Psoas muscle (tissue), 8 donors: ENCODE results near the gene PRND. TPM values are rescaled to one million over a fixed set of nuclear protein-coding genes. Genes with fewer than 3 reads are reported as not detected.
A peak's percentile ranks its signal among the peaks of the same experiment; 100 is the strongest.
"Not testable (repeated sequence)": the region's sequence is repeated elsewhere in the genome, so short reads cannot be mapped to it uniquely, and the experiment has no call there.

Experiments
- ATAC-seq, 4 donors: fragments of 200-7000 bp; cut with Tn5 transposase; one replicate each; pipeline ENCODE4 v1.9.1; 2020; ENCODE audit warnings: moderate library complexity in 3 of 4, mild to moderate bottlenecking in 2 of 4
- DNase-seq, 2 donors: peaks; one replicate each; pipeline ENCODE4 v3.0.0-alpha.2; 2020
- H3K27ac ChIP-seq: fragments of 200-600 bp; one replicate; pipeline ENCODE4 v1.8.0; 2022
- H3K27me3 ChIP-seq, 3 donors: fragments of 200-600 bp in 1 of 3; one replicate each; pipeline versions ENCODE4 v1.6.1 to v1.8.0; 2013 to 2022; ENCODE audit warnings: low read length in 2 of 3, mild to moderate bottlenecking in 2 of 3, moderate library complexity in 1 of 3; ENCODE audit not compliant: insufficient read depth in 3 of 3
- H3K36me3 ChIP-seq, 2 donors: fragments of 200-600 bp in 1 of 2; one replicate each; pipeline versions ENCODE4 v1.6.1 to v1.8.0; 2013 to 2022; ENCODE audit warnings: low read depth in 1 of 2, mild to moderate bottlenecking in 1 of 2, moderate library complexity in 1 of 2; ENCODE audit not compliant: insufficient read depth in 1 of 2
- H3K4me1 ChIP-seq: fragments of 200-600 bp; one replicate; pipeline ENCODE4 v1.8.0; 2022
- H3K4me3 ChIP-seq: fragments of 200-600 bp; one replicate; pipeline ENCODE4 v1.8.0; 2022; ENCODE audit warnings: mild to moderate bottlenecking
- H3K9me3 ChIP-seq: fragments of 200-600 bp; one replicate; pipeline ENCODE4 v1.8.0; 2022
- CTCF ChIP-seq: fragments of 200-600 bp; IDR thresholded peaks from one replicate; pipeline ENCODE4 v1.8.0; 2022; ENCODE audit warnings: antibody characterized with exemption
- WGBS, 3 donors: extraction: QIAGEN DNeasy Blood & Tissue Kit; methylation state at CpG; one replicate each; pipeline versions ENCODE4 v1.1.6 to v1.1.7; 2013; 5-methylcytosine and 5-hydroxymethylcytosine counted together
- intact Hi-C, 2 donors: fragments of 100-400 bp; cut with DNase I; formaldehyde crosslinking; loops; one replicate each; pipeline versions ENCODE4 v1.11.0 to v1.14.2; 2022
- polyA plus RNA-seq, 3 donors: library from polyadenylated mRNA; stranded (reverse); fragments of 200-250 nt; gene quantifications; one replicate each; pipeline ENCODE4 v1.2.3, GENCODE V29; 2013
- total RNA-seq, 4 donors: library from RNA; stranded (reverse); fragmentation: NEBNext Ultra II Directional in 2 of 4; extraction: Animal tissue kit (Norgen Biotek cat#: 25700) in 2 of 4; gene quantifications; one replicate each; pipeline versions ENCODE4 v1.2.1 to v1.2.4, GENCODE V29; 2021 to 2023
- donor health status: healthy with polysubstance abuse.
- donor health status: DM: no; HTN: no; CAD: no; lungs with moderate emphysema.
- donor health status: Bipolar disorder and iron deficiency.
- donor health status: healthy.
- donor health status: DM: yes; HTN: yes; CAD: no.
- donor health status: DM: no; HTN: no; CAD: no.
- donor health status: DM: no; HTN: no; CAD: no.
- donor health status: DM: yes; HTN: yes; CAD: no.

PRND gene
- total and polyA plus RNA-seq, 7 donors, result not detected

DNA sequence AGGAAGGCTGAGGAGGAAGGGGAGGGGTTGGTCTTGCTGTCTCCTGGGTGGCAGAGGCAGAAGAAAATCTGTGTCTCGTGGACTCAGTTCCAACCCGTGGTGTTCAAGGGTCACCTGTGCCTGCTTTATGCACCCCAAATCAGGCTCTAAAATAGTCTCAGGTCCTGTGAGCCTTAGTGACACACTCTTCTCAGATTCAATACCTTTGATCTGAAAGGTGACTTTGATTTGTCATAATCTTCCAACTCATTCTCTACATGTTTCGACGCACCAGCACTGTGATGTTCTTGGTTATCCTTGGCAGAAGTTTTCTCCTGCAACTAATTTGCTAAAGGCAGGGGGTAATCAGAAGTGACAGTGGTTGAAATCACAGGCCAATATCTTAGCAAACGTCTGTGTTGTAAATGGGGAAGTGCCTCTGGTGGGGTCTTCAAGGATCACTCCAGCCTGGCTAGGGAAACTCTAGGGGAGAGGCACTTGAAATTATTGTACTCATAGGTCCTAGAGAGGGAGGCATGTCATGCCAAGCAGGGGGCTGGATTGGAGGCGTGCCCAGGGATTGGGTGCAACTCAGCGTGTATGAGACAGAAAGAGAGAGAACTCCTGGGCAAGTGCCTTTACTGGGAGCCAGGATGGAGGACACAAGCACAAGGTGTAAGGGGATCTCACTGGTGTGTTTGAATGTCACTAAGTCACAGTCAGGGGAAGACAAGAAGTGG, 19.0 kb upstream of the PRND start:
- TF ChIP-seq CTCF, result no peak
- H3K4me3 ChIP-seq, result no peak overlapping the region
- peaks cover 5% of the 10 kb centered on the region for H3K4me1 ChIP-seq
- no peaks in the 10 kb centered on the region for H3K9me3 ChIP-seq
- WGBS, 3 donors, result 60 to 70% (median 68%) methylated on average over 7 of the region's 7 CpGs
- H3K36me3 ChIP-seq, result peaks cover 3 to 29% of the 10 kb centered on the region in 2 donors
- DNase-seq (no peak), ATAC-seq (peak in 2 of 4 donors; percentile 22 to 26)
- intact Hi-C loops, result no loop called here
- no peaks in the 10 kb centered on the region for H3K27me3 ChIP-seq
- no peak overlapping the region for H3K27ac ChIP-seq

DNA sequence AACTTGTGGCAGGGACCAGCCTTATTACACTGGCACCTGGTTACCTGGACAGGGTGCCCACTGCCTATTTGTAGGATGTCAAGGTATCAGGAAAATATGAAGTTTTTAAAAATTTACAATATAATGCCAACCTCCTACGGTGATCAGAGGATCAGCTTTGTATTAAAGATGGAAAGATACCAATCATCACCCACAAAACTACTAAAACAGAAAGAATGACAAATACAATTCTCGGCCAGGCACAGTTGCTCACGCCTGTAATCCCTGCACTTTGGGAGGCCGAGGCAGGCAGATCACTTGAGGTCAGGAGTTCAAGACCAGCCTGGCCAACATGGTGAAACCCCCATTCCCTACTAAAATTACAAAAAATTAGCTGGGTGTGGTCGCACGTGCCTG, 18.4 kb upstream of the PRND start:
- DNase-seq (no peak), ATAC-seq (no peak)
- no peak overlapping the region for H3K4me3 ChIP-seq
- peaks cover 5% of the 10 kb centered on the region for H3K4me1 ChIP-seq
- peaks cover 3 to 29% of the 10 kb centered on the region in 2 donors for H3K36me3 ChIP-seq
- no peak for TF ChIP-seq CTCF
- no peak overlapping the region for H3K27ac ChIP-seq
- WGBS, 3 donors, result 66 to 73% (median 72%) methylated on average over 6 of the region's 6 CpGs
- no peaks in the 10 kb centered on the region for H3K27me3 ChIP-seq
- intact Hi-C loops, result no loop called here
- no peaks in the 10 kb centered on the region for H3K9me3 ChIP-seq

- H3K9me3 ChIP-seq, H3K36me3 ChIP-seq, intact Hi-C loops, ATAC-seq, H3K4me3 ChIP-seq, DNase-seq, H3K27me3 ChIP-seq, H3K4me1 ChIP-seq, H3K27ac ChIP-seq: not testable (repeated sequence)
- WGBS, 3 donors, result 92 to 93% (median 93%) methylated on average over 11 to 12 of the region's 12 CpGs
Observed at GRCh38 chr20:4706941-4707340, 14.8 kb upstream of the PRND start.

GRCh38 chr20:4708036-4708435, 13.7 kb upstream of the PRND start:
- 71 to 76% (median 75%) methylated on average over 3 of the region's 3 CpGs for WGBS, 3 donors
- H3K36me3 ChIP-seq, result no peaks in the 10 kb centered on the region
- no peaks in the 10 kb centered on the region for H3K27me3 ChIP-seq
- no peak for ATAC-seq
- H3K27ac ChIP-seq, result no peak overlapping the region
- intact Hi-C loops, result no loop called here
- TF ChIP-seq CTCF, result no peak
- H3K4me3 ChIP-seq, result no peak overlapping the region
- H3K4me1 ChIP-seq, result peaks cover 5% of the 10 kb centered on the region
- no peaks in the 10 kb centered on the region for H3K9me3 ChIP-seq
- DNase-seq, result no peak

- DNase-seq, result no peak
- Histone ChIP-seq H3K27me3 (no peaks in the 10 kb centered on the region), H3K36me3 (no peaks in the 10 kb centered on the region), H3K27ac (no peak overlapping the region), H3K4me1 (peaks cover 2% of the 10 kb centered on the region), H3K9me3 (no peaks in the 10 kb centered on the region), H3K4me3 (no peak overlapping the region)
- no peak for ATAC-seq
- TF ChIP-seq CTCF, result no peak
- intact Hi-C loops, result no loop called here
- WGBS, 3 donors, result 71 to 88% (median 82%) methylated on average over 3 of the region's 3 CpGs
Observed at GRCh38 chr20:4708856-4709255, 12.9 kb upstream of the PRND start.
